ENCODE results near the gene RAPGEF3. TPM values are rescaled to one million over a fixed set of nuclear protein-coding genes. Genes with fewer than 3 reads are reported as not detected.

RAPGEF3 gene
- total RNA-seq, 1 donor from 2014 or later, result 9.0 TPM

- no peak for DNase-seq
Measured at GRCh38 chr12:47718531-47718930, 40.1 kb downstream of the RAPGEF3 start.

GRCh38 chr12:47717443-47718193, 41.1 kb downstream of the RAPGEF3 start:
- DNase-seq, result peak; percentile 53

- no peak for DNase-seq
Measured at GRCh38 chr12:47717046-47717442, 41.6 kb downstream of the RAPGEF3 start.

- DNase-seq, result no peak
Measured at GRCh38 chr12:47715877-47716548, 42.7 kb downstream of the RAPGEF3 start.

- DNase-seq, result peak; percentile 56
Measured at GRCh38 chr12:47715393-47715876, 43.2 kb downstream of the RAPGEF3 start.

GRCh38 chr12:47714826-47715386, 43.8 kb downstream of the RAPGEF3 start:
- no peak for DNase-seq

- DNase-seq, result no peak
Measured at GRCh38 chr12:47712171-47712570, 46.5 kb downstream of the RAPGEF3 start.

- no peak for DNase-seq
Measured at GRCh38 chr12:47711448-47711847, 47.2 kb downstream of the RAPGEF3 start.

- no peak for DNase-seq
Measured at GRCh38 chr12:47710278-47710677, 48.4 kb downstream of the RAPGEF3 start.

GRCh38 chr12:47709671-47710070, 49.0 kb downstream of the RAPGEF3 start:
- DNase-seq, result no peak

- no peak for DNase-seq
Measured at GRCh38 chr12:47709237-47709636, 49.4 kb downstream of the RAPGEF3 start.

- DNase-seq, result no peak
Measured at GRCh38 chr12:47707905-47708543, 50.7 kb downstream of the RAPGEF3 start.

GRCh38 chr12:47707355-47707754, 51.3 kb downstream of the RAPGEF3 start:
- DNase-seq, result no peak

- DNase-seq, result peak; percentile 91
Measured at GRCh38 chr12:47705566-47706425, 52.9 kb downstream of the RAPGEF3 start, which contains the start of gene RPAP3. RPAP3 (minus strand) TSS chr12:47706030; CDS start chr12:47702840, 3,190 bp downstream.

GRCh38 chr12:47705229-47705565, 53.5 kb downstream of the RAPGEF3 start:
- DNase-seq, result no peak

- no peak for DNase-seq
Measured at GRCh38 chr12:47704719-47705118, 54.0 kb downstream of the RAPGEF3 start.

GRCh38 chr12:47700263-47700662, 58.4 kb downstream of the RAPGEF3 start:
- DNase-seq, result no peak

- DNase-seq, result no peak
Measured at GRCh38 chr12:47698631-47699030, 60.0 kb downstream of the RAPGEF3 start.

- no peak for DNase-seq
Measured at GRCh38 chr12:47698055-47698454, 60.6 kb downstream of the RAPGEF3 start.

GRCh38 chr12:47689215-47689614, 69.5 kb downstream of the RAPGEF3 start:
- no peak for DNase-seq

- no peak for DNase-seq
Measured at GRCh38 chr12:47687636-47688035, 71.0 kb downstream of the RAPGEF3 start.

Measured in occipital lobe (tissue), 2 donors.